ENCODE results near the gene USP9Y. TPM values are rescaled to one million over a fixed set of nuclear protein-coding genes. Genes with fewer than 3 reads are reported as not detected.

Gene USP9Y
- total RNA-seq, 1 experiment from 2014 or later, result not detected

- no peaks in the 10 kb centered on the region for H3K27me3 Mint-ChIP-seq (ENCODE audit: unreplicated experiment)
- CTCF ChIA-PET, result no interaction called here
- intact Hi-C loops (cut with micrococcal nuclease; ENCODE audit: unreplicated experiment), result no loop called here
- no peak for TF ChIP-seq CTCF (IDR thresholded peaks at IDR 0.05; ENCODE audit: unreplicated experiment)
- DNase-seq, result no peak
- H3K36me3 Mint-ChIP-seq (ENCODE audit: insufficient read depth, unreplicated experiment), result no peaks in the 10 kb centered on the region
- no TSS peak for BruUV-seq (replicated peaks)
- no peaks in the 10 kb centered on the region for H3K4me1 Mint-ChIP-seq (ENCODE audit: low read depth, unreplicated experiment)
- H3K9me3 Mint-ChIP-seq (ENCODE audit: low read depth, unreplicated experiment), result no peaks in the 10 kb centered on the region
- H3K27ac Mint-ChIP-seq (ENCODE audit: unreplicated experiment), result no peak overlapping the region
- H3K4me3 Mint-ChIP-seq (ENCODE audit: low read depth, unreplicated experiment), result no peak overlapping the region
Observed at GRCh38 chrY:12855791-12856275, 154.8 kb downstream of the USP9Y start.

- Mint-ChIP-seq H3K27me3 (ENCODE audit: unreplicated experiment) (no peaks in the 10 kb centered on the region), H3K4me3 (ENCODE audit: low read depth, unreplicated experiment) (no peak overlapping the region), H3K27ac (ENCODE audit: unreplicated experiment) (no peak overlapping the region), H3K9me3 (ENCODE audit: low read depth, unreplicated experiment) (no peaks in the 10 kb centered on the region), H3K36me3 (ENCODE audit: insufficient read depth, unreplicated experiment) (no peaks in the 10 kb centered on the region), H3K4me1 (ENCODE audit: low read depth, unreplicated experiment) (no peaks in the 10 kb centered on the region)
- no TSS peak for BruUV-seq (replicated peaks)
- no peak for TF ChIP-seq CTCF (IDR thresholded peaks at IDR 0.05; ENCODE audit: unreplicated experiment)
- intact Hi-C loops (cut with micrococcal nuclease; ENCODE audit: unreplicated experiment), result no loop called here
- no peak for DNase-seq
- CTCF ChIA-PET, result no interaction called here
Observed at GRCh38 chrY:12867960-12868359, 166.9 kb downstream of the USP9Y start.

- H3K36me3 Mint-ChIP-seq (ENCODE audit: insufficient read depth, unreplicated experiment), result no peaks in the 10 kb centered on the region
- no peaks in the 10 kb centered on the region for H3K27me3 Mint-ChIP-seq (ENCODE audit: unreplicated experiment)
- TF ChIP-seq CTCF (IDR thresholded peaks at IDR 0.05; ENCODE audit: unreplicated experiment), result no peak
- no peaks in the 10 kb centered on the region for H3K4me1 Mint-ChIP-seq (ENCODE audit: low read depth, unreplicated experiment)
- H3K27ac Mint-ChIP-seq (ENCODE audit: unreplicated experiment), result no peak overlapping the region
- CTCF ChIA-PET, result no interaction called here
- no peak for DNase-seq
- H3K9me3 Mint-ChIP-seq (ENCODE audit: low read depth, unreplicated experiment), result no peaks in the 10 kb centered on the region
- BruUV-seq (replicated peaks), result no TSS peak
- H3K4me3 Mint-ChIP-seq (ENCODE audit: low read depth, unreplicated experiment), result no peak overlapping the region
- intact Hi-C loops (cut with micrococcal nuclease; ENCODE audit: unreplicated experiment), result no loop called here
Observed at GRCh38 chrY:12896973-12897372, 195.9 kb downstream of the USP9Y start.

- no peak for DNase-seq
- Mint-ChIP-seq H3K27me3 (ENCODE audit: unreplicated experiment) (no peaks in the 10 kb centered on the region), H3K27ac (ENCODE audit: unreplicated experiment) (no peak overlapping the region), H3K9me3 (ENCODE audit: low read depth, unreplicated experiment) (no peaks in the 10 kb centered on the region), H3K4me1 (ENCODE audit: low read depth, unreplicated experiment) (no peaks in the 10 kb centered on the region), H3K36me3 (ENCODE audit: insufficient read depth, unreplicated experiment) (no peaks in the 10 kb centered on the region), H3K4me3 (ENCODE audit: low read depth, unreplicated experiment) (no peak overlapping the region)
- CTCF ChIA-PET, result no interaction called here
- intact Hi-C loops (cut with micrococcal nuclease; ENCODE audit: unreplicated experiment), result no loop called here
- TF ChIP-seq CTCF (IDR thresholded peaks at IDR 0.05; ENCODE audit: unreplicated experiment), result no peak
- BruUV-seq (replicated peaks), result no TSS peak
Observed at GRCh38 chrY:12898604-12899003, 197.6 kb downstream of the USP9Y start.
